Measurements from ENCODE around the gene OXNAD1. TPM values are rescaled to one million over a fixed set of nuclear protein-coding genes. Genes with fewer than 3 reads are reported as not detected.

Gene OXNAD1
- total and polyA plus RNA-seq, 2 donors (not counting 1 experiment from before 2014, with no cell fraction given) = 6.4 to 10.4 TPM

GRCh38 chr3:16352428-16352827 is 87.4 kb downstream of the OXNAD1 start:
- no peak for DNase-seq (ENCODE audit: low read depth in 2 of 2)
- Histone ChIP-seq H3K9ac (ENCODE audit: insufficient read depth, low read length) (no peak overlapping the region), H3K27me3 (ENCODE audit: control insufficient read depth, insufficient read depth, low read length) (no peaks in the 10 kb centered on the region), H3K4me3 (replicated peaks in 1 of 4; ENCODE audit: control extremely low read depth in 1 of 4, insufficient read depth in 1 of 4, low read depth in 3 of 4, low read length in 4 of 4) (no peak overlapping the region), H3K79me2 (ENCODE audit: control insufficient read depth, insufficient read depth, low read length) (no peaks in the 10 kb centered on the region), H2AFZ (ENCODE audit: low read length) (no peak overlapping the region), H3K4me1 (ENCODE audit: control insufficient read depth, extremely low read depth, insufficient read depth, low read length) (peaks cover 13% of the 10 kb centered on the region), H3K27ac (ENCODE audit: insufficient read depth, low read length) (no peak overlapping the region), H3K4me2 (ENCODE audit: extremely low read depth, insufficient read depth, low read length) (no peak overlapping the region), H3K36me3 (ENCODE audit: control insufficient read depth, insufficient read depth, low read length) (no peaks in the 10 kb centered on the region), H3K9me3 (ENCODE audit: control insufficient read depth, insufficient read depth, low read depth, low read length) (no peaks in the 10 kb centered on the region), H4K20me1 (ENCODE audit: control insufficient read depth, extremely low read depth, insufficient read depth, low read length) (no peaks in the 10 kb centered on the region)
- TF ChIP-seq EZH2 (IDR thresholded peaks at IDR 0.05; ENCODE audit: low read length, missing control alignments) = no peak
- TF ChIP-seq, protein P1, sequence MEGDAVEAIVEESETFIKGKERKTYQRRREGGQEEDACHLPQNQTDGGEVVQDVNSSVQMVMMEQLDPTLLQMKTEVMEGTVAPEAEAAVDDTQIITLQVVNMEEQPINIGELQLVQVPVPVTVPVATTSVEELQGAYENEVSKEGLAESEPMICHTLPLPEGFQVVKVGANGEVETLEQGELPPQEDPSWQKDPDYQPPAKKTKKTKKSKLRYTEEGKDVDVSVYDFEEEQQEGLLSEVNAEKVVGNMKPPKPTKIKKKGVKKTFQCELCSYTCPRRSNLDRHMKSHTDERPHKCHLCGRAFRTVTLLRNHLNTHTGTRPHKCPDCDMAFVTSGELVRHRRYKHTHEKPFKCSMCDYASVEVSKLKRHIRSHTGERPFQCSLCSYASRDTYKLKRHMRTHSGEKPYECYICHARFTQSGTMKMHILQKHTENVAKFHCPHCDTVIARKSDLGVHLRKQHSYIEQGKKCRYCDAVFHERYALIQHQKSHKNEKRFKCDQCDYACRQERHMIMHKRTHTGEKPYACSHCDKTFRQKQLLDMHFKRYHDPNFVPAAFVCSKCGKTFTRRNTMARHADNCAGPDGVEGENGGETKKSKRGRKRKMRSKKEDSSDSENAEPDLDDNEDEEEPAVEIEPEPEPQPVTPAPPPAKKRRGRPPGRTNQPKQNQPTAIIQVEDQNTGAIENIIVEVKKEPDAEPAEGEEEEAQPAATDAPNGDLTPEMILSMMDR (conservative IDR thresholded peaks at IDR 0.05 in 1 of 2, IDR thresholded peaks at IDR 0.05 in 1 of 2; ENCODE audit: low read depth in 1 of 2, low read length in 2 of 2) = no peak

- Histone ChIP-seq H3K27ac (ENCODE audit: insufficient read depth, low read length) (no peak overlapping the region), H3K4me2 (ENCODE audit: extremely low read depth, insufficient read depth, low read length) (no peak overlapping the region), H3K27me3 (ENCODE audit: control insufficient read depth, insufficient read depth, low read length) (no peaks in the 10 kb centered on the region), H4K20me1 (ENCODE audit: control insufficient read depth, extremely low read depth, insufficient read depth, low read length) (no peaks in the 10 kb centered on the region), H3K9me3 (ENCODE audit: control insufficient read depth, insufficient read depth, low read depth, low read length) (no peaks in the 10 kb centered on the region), H3K36me3 (ENCODE audit: control insufficient read depth, insufficient read depth, low read length) (no peaks in the 10 kb centered on the region), H3K4me1 (ENCODE audit: control insufficient read depth, extremely low read depth, insufficient read depth, low read length) (peaks cover 13% of the 10 kb centered on the region), H3K4me3 (replicated peaks in 1 of 4; ENCODE audit: control extremely low read depth in 1 of 4, insufficient read depth in 1 of 4, low read depth in 3 of 4, low read length in 4 of 4) (no peak overlapping the region), H2AFZ (ENCODE audit: low read length) (no peak overlapping the region), H3K79me2 (ENCODE audit: control insufficient read depth, insufficient read depth, low read length) (no peaks in the 10 kb centered on the region), H3K9ac (ENCODE audit: insufficient read depth, low read length) (no peak overlapping the region)
- DNase-seq (ENCODE audit: low read depth in 2 of 2) = no peak
- no peak for TF ChIP-seq EZH2 (IDR thresholded peaks at IDR 0.05; ENCODE audit: low read length, missing control alignments)
- TF ChIP-seq, protein P1 (conservative IDR thresholded peaks at IDR 0.05 in 1 of 2, IDR thresholded peaks at IDR 0.05 in 1 of 2; ENCODE audit: low read depth in 1 of 2, low read length in 2 of 2) = no peak
Measured at GRCh38 chr3:16354291-16354690, 89.3 kb downstream of the OXNAD1 start.

Other genes starting within 250 kb of the OXNAD1 start
- gene GALNT15, start 90.5 kb upstream of the OXNAD1 start, total RNA-seq = 37.7 and 47.3 TPM in 2 replicates
- gene GALNT15, start 90.5 kb upstream of the OXNAD1 start, polyA plus RNA-seq = 3.1 and 10.7 TPM in 2 replicates
- 23.6 and 28.2 TPM in 2 replicates for gene DPH3, start 269 bp upstream of the OXNAD1 start, total RNA-seq
- gene DPH3, start 269 bp upstream of the OXNAD1 start, polyA plus RNA-seq = 22.6 and 28.1 TPM in 2 replicates
- 26.7 and 35.5 TPM in 2 replicates for gene RFTN1, start 248.5 kb downstream of the OXNAD1 start, total RNA-seq
- 35.1 and 36.2 TPM in 2 replicates for gene RFTN1, start 248.5 kb downstream of the OXNAD1 start, polyA plus RNA-seq